Transverse colon (tissue), 4 donors: ENCODE results near the gene UBN1. TPM values are rescaled to one million over a fixed set of nuclear protein-coding genes. Genes with fewer than 3 reads are reported as not detected.

Source experiments
- DNase-seq: peaks from one replicate; pipeline ENCODE4 v3.0.0-alpha.2; 2019
- H3K27ac ChIP-seq, 4 donors: fragments of 200-600 bp; sonication (generic); 2 replicates each; pipeline ENCODE4 v1.5.1; 2016 to 2018; ENCODE audit warnings: inconsistent platforms in 4 of 4
- H3K27me3 ChIP-seq: fragments of 200-600 bp; sonication (generic); 2 replicates; pipeline ENCODE4 v1.5.1; 2017; ENCODE audit warnings: inconsistent platforms
- H3K36me3 ChIP-seq, 4 donors: fragments of 200-600 bp; sonication (generic); 2 replicates each; pipeline ENCODE4 v1.5.1; 2017 to 2019; ENCODE audit warnings: inconsistent platforms in 4 of 4
- H3K4me1 ChIP-seq, 4 donors: fragments of 200-600 bp; sonication (generic); 2 replicates each; pipeline ENCODE4 v1.5.1; 2017 to 2020; ENCODE audit warnings: inconsistent platforms in 4 of 4
- H3K4me3 ChIP-seq, 4 donors: fragments of 200-600 bp; sonication (generic); 1 replicate in 1 of 4; 2 replicates in 3 of 4; pipeline versions ENCODE4 v1.5.1 to v1.6.1; 2017 to 2019; ENCODE audit warnings: inconsistent platforms in 4 of 4
- H3K9me3 ChIP-seq, 2 donors: fragments of 200-600 bp; sonication (generic); 2 replicates each; pipeline ENCODE4 v1.5.1; 2017 to 2019; ENCODE audit warnings: inconsistent platforms in 2 of 2
- EP300 ChIP-seq: sonication (generic); formaldehyde crosslinking; IDR thresholded peaks from one replicate; pipeline ENCODE4 v1.6.1; 2017; ENCODE audit warnings: antibody characterized with exemption, low read depth
- POLR2A ChIP-seq: fragments of 450-650 bp; IDR thresholded peaks from one replicate; pipeline ENCODE4 v1.6.1; 2016; ENCODE audit warnings: antibody characterized with exemption, mild to moderate bottlenecking, moderate library complexity
- POLR2AphosphoS5 ChIP-seq, 3 donors: sonication (generic); formaldehyde crosslinking; IDR thresholded peaks; one replicate each; pipeline ENCODE4 v1.6.1; 2016; ENCODE audit warnings: antibody characterized with exemption in 3 of 3
- WGBS, 2 donors: methylation state at CpG; one replicate each; pipeline ENCODE4 v1.1.5; 2018; ENCODE audit warnings: low coverage in 1 of 2; 5-methylcytosine and 5-hydroxymethylcytosine counted together
- in situ Hi-C, 4 donors: fragments of 200-750 bp; cut with MboI; loops; one replicate each; pipeline versions ENCODE4 v1.15.0 to v1.15.1; 2017; ENCODE audit warnings: low sequenced_read_pairs in 3 of 4, low pct_ligation_motif_present in 1 of 4, low pct_unique_long_range_greater_than_20kb in 1 of 4
- intact Hi-C: fragments of 100-400 bp; cut with DNase I; formaldehyde crosslinking; loops from one replicate; pipeline ENCODE4 v1.15.1; 2023; ENCODE audit warnings: low total_unique reads
- total RNA-seq, 4 donors: library from RNA; depleted of rRNA; stranded (reverse); fragments of >200 nt; gene quantifications; one replicate each; pipeline ENCODE4 v1.1.0, GENCODE V29; 2016
- TF ChIP-seq, protein P1 (sequence below), 5 experiments: fragments of 200-600 bp in 3 of 5; fragments of 450-650 bp in 2 of 5; sonication (generic) in 3 of 5; IDR thresholded peaks; 1 replicate in 2 of 5; 2 replicates in 3 of 5; pipeline ENCODE4 v1.5.1; 2016 to 2017; ENCODE audit warnings: antibody characterized with exemption in 5 of 5, inconsistent platforms in 3 of 5, mild to moderate bottlenecking in 2 of 5, moderate library complexity in 1 of 5

UBN1 gene
- total RNA-seq, 4 donors from 2014 or later = 33.6 to 60.2 (median 53.0) TPM

DNA sequence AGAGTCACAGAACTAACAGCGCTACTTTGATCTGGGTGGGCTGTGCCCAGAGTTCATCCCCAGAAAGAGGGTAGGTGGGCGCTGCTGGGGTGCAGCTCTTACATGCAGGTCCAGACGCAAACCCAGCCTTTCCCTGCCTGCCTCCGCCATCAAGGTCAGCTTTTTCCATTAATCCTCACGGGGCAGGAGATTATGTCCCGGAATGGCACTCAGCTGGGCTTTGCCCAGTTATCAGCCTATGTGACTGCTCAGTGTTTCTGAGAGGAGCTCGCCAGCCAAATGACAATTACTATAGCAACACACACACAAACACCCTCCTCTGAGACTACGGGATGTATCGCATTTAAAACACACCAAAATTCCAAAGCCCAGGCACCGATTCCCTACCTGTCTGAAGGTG is 20.3 kb upstream of the UBN1 start:
- no peak for DNase-seq

DNA sequence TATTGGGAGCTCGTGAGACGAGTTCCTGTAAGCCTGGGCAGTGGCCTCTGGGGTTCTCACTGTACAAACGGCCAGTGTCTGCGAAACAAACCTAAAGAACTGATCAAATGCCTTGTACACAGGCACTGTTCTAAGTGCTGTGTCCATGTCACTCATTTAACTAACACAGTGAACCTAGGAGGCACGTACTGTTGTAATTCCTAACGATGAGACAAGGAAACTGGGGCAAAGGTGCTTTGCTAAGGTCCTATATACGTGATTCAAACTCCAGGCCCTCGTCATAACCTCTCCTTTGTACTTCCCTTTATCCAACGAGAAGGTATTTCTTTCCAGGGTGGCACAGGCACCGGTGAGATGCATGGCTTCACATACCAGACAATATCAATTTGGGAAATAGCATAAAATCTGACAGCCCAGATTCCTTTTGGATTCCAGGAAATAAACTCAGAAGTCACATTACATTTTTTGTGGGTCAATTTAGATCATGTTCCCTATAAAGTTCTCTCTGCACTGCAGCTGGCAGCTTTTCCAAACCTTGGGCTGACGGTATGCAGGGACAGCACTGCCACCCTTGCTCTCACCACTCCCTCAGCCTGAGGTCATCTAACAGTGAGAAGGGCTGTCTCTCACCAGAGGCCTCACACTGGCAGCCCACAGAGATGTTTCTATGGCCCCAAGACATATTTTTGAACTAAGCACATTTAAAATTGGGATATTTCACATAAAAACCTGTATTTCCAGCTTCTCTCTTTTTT is 18.5 kb upstream of the UBN1 start:
- in situ Hi-C loops = no loop called here
- peaks cover 0 to 63% (median 27%) of the 10 kb centered on the region in 4 donors for H3K36me3 ChIP-seq
- DNase-seq = peak; percentile 49
- peak overlapping the region; percentile 73 to 79 (median 76) for H3K27ac ChIP-seq
- H3K4me3 ChIP-seq = no peak overlapping the region
- TF ChIP-seq, protein P1, sequence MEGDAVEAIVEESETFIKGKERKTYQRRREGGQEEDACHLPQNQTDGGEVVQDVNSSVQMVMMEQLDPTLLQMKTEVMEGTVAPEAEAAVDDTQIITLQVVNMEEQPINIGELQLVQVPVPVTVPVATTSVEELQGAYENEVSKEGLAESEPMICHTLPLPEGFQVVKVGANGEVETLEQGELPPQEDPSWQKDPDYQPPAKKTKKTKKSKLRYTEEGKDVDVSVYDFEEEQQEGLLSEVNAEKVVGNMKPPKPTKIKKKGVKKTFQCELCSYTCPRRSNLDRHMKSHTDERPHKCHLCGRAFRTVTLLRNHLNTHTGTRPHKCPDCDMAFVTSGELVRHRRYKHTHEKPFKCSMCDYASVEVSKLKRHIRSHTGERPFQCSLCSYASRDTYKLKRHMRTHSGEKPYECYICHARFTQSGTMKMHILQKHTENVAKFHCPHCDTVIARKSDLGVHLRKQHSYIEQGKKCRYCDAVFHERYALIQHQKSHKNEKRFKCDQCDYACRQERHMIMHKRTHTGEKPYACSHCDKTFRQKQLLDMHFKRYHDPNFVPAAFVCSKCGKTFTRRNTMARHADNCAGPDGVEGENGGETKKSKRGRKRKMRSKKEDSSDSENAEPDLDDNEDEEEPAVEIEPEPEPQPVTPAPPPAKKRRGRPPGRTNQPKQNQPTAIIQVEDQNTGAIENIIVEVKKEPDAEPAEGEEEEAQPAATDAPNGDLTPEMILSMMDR (IDR thresholded peaks at IDR 0.05) = no peak
- TF ChIP-seq POLR2AphosphoS5 (IDR thresholded peaks at IDR 0.05) (peak in 2 of 3 donors; percentile 21 to 70), EP300 (no peak), POLR2A (no peak)
- H3K9me3 ChIP-seq = no peaks in the 10 kb centered on the region
- intact Hi-C loops = no loop called here
- H3K27me3 ChIP-seq = no peaks in the 10 kb centered on the region
- WGBS, 2 donors = 48 to 67% methylated on average over 5 to 11 of the region's 11 CpGs
- H3K4me1 ChIP-seq = peaks cover 2 to 54% (median 25%) of the 10 kb centered on the region in 4 donors

More for the DNA sequence above, 20.3 kb upstream of the UBN1 start:
- no peak overlapping the region for H3K27ac ChIP-seq
- no peak overlapping the region for H3K4me3 ChIP-seq
- TF ChIP-seq, protein P1 (IDR thresholded peaks at IDR 0.05) = no peak
- TF ChIP-seq POLR2A (no peak), POLR2AphosphoS5 (IDR thresholded peaks at IDR 0.05) (no peak), EP300 (no peak)
- intact Hi-C loops (no loop called here), in situ Hi-C loops (no loop called here)
- 93% methylated on average over 10 of the region's 10 CpGs; no CpG with 5 or more reads in 1 of the 2 donors for WGBS, 2 donors
- peaks cover 0 to 73% (median 32%) of the 10 kb centered on the region in 4 donors for H3K36me3 ChIP-seq
- H3K27me3 ChIP-seq = no peaks in the 10 kb centered on the region
- peaks cover 0 to 36% (median 16%) of the 10 kb centered on the region in 4 donors for H3K4me1 ChIP-seq
- no peaks in the 10 kb centered on the region for H3K9me3 ChIP-seq

DNA sequence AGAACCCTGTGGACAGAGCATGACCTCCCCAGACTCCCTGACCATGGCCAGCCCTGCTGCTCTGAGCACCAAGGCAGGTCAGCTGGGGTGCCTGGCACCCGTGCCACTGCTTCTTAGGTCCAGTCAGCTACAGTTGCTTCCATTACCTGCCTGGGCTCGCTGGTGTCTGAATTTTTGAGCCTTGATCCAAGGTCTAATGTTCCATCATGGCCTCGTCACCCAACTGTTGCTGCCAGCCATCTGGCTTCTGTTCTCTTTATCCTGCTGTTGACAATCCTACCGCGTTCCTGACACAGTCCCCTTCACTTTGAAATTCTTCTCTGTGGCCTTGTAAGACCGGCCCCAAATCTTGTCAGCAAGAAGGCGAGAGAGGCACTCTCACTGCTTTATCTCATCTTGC is 16.9 kb upstream of the UBN1 start:
- DNase-seq = no peak
- H3K27me3 ChIP-seq = no peaks in the 10 kb centered on the region
- no peak overlapping the region for H3K4me3 ChIP-seq
- in situ Hi-C loops = no loop called here
- TF ChIP-seq POLR2A = no peak
- no peak for TF ChIP-seq EP300
- TF ChIP-seq, protein P1 (IDR thresholded peaks at IDR 0.05) = no peak
- no peak for TF ChIP-seq POLR2AphosphoS5 (IDR thresholded peaks at IDR 0.05)
- WGBS, 2 donors = 88 to 98% methylated on average over 4 to 7 of the region's 7 CpGs
- H3K4me1 ChIP-seq = peaks cover 4 to 65% (median 30%) of the 10 kb centered on the region in 4 donors
- no peaks in the 10 kb centered on the region for H3K9me3 ChIP-seq
- peaks cover 0 to 62% (median 24%) of the 10 kb centered on the region in 4 donors for H3K36me3 ChIP-seq
- no peak overlapping the region for H3K27ac ChIP-seq
- intact Hi-C loops = no loop called here

DNA sequence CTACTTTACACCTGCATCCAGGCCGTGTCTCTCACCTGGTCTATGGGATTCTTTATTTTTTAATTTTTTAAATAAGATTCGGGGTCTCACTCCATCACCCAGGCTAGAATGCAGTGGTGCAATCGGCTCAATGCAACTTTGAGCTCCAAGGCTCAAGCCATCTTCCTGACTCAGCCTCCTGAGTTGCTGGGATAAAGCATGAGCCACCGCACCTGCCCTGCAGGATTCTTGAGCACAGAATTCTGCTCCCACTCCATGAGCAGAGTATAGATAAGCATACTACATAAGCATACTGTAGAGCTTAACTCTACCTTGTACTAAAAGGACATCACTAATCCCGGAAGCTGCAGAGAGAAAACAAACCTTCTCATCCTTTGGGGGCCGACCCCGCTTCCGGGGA is 15.7 kb upstream of the UBN1 start:
- TF ChIP-seq POLR2AphosphoS5 (IDR thresholded peaks at IDR 0.05) (no peak), EP300 (no peak), POLR2A (no peak)
- TF ChIP-seq, protein P1 (IDR thresholded peaks at IDR 0.05) = no peak
- WGBS, 2 donors = 89 to 98% methylated on average over 3 to 8 of the region's 8 CpGs
- no peak for DNase-seq
- H3K27me3 ChIP-seq = no peaks in the 10 kb centered on the region
- peaks cover 0 to 54% (median 22%) of the 10 kb centered on the region in 4 donors for H3K36me3 ChIP-seq
- intact Hi-C loops (no loop called here), in situ Hi-C loops (no loop called here)
- H3K4me1 ChIP-seq = peaks cover 4 to 65% (median 30%) of the 10 kb centered on the region in 4 donors
- no peak overlapping the region for H3K27ac ChIP-seq
- no peak overlapping the region for H3K4me3 ChIP-seq
- H3K9me3 ChIP-seq = no peaks in the 10 kb centered on the region
